ENCODE data around the gene SLC1A3. TPM values are rescaled to one million over a fixed set of nuclear protein-coding genes. Genes with fewer than 3 reads are reported as not detected.

The SLC1A3 gene
- total RNA-seq, 3 donors from 2014 or later (not counting 1 experiment from before 2014, with no cell fraction given), result 1.1 TPM; not detected in 2

- H3K27ac ChIP-seq (ENCODE audit: low read length), result no peak overlapping the region
- Mint-ChIP-seq H3K4me1 (peaks cover 9 to 12% of the 10 kb centered on the region in 2 donors), H3K9me3 (no peaks in the 10 kb centered on the region), H3K27ac (no peak overlapping the region), H3K36me3 (no peaks in the 10 kb centered on the region), H3K27me3 (ENCODE audit: low read depth in 2 of 2) (peaks cover 41 to 52% of the 10 kb centered on the region in 2 donors), H3K4me3 (no peak overlapping the region)
- intact Hi-C loops (cut with micrococcal nuclease), result no loop called here
- H3K4me1 ChIP-seq (ENCODE audit: control insufficient read depth, insufficient read depth, low read length), result no peaks in the 10 kb centered on the region
- H3K4me3 ChIP-seq (ENCODE audit: low read length), result no peak overlapping the region
- TF ChIP-seq CTCF (IDR thresholded peaks at IDR 0.05), result no peak
- H3K27me3 ChIP-seq (ENCODE audit: control insufficient read depth, insufficient read depth, low read length), result peaks cover 6% of the 10 kb centered on the region
- ATAC-seq (no peak), DNase-seq (no peak)
- no peaks in the 10 kb centered on the region for H3K36me3 ChIP-seq (ENCODE audit: control insufficient read depth, insufficient read depth, low read length)
- WGBS (ENCODE audit: insufficient coverage), result 86% methylated on average over 10 of the region's 10 CpGs
- no peaks in the 10 kb centered on the region for H3K9me3 ChIP-seq (ENCODE audit: control insufficient read depth, insufficient read depth, low read length)
Observed at GRCh38 chr5:36607838-36608783, 1.7 kb downstream of the SLC1A3 start.

DNA sequence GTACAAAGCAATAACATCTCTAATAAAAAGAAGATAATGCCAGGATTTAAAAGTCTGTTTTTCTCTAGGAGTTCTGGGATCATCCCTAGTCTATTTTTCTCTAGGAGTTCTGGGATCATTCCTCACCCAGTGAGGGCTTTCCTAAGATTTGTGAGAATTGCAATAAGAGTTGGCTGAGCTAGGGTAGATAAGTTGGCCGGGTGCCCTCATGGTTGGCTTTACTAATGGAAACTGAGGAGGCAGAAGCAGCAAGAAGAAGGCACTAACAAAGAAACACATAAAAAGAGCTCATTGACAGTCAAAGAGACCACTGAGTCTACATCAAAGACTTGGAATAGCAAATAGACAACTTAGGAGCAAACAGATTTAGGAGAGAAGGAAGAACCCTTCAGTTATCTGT is 4.2 kb downstream of the SLC1A3 start:
- H3K4me1 Mint-ChIP-seq, result peaks cover 9 to 12% of the 10 kb centered on the region in 2 donors
- no peak for TF ChIP-seq CTCF (IDR thresholded peaks at IDR 0.05)
- no peak for ATAC-seq
- no peak for DNase-seq
- intact Hi-C loops (cut with micrococcal nuclease), result no loop called here
- H3K4me3 ChIP-seq (ENCODE audit: low read length), result no peak overlapping the region
- no peak overlapping the region for H3K27ac ChIP-seq (ENCODE audit: low read length)
- no peaks in the 10 kb centered on the region for H3K4me1 ChIP-seq (ENCODE audit: control insufficient read depth, insufficient read depth, low read length)
- no peak overlapping the region for H3K27ac Mint-ChIP-seq
- H3K4me3 Mint-ChIP-seq, result no peak overlapping the region
- no peaks in the 10 kb centered on the region for H3K36me3 ChIP-seq (ENCODE audit: control insufficient read depth, insufficient read depth, low read length)
- no peaks in the 10 kb centered on the region for H3K36me3 Mint-ChIP-seq
- peaks cover 6% of the 10 kb centered on the region for H3K27me3 ChIP-seq (ENCODE audit: control insufficient read depth, insufficient read depth, low read length)
- H3K9me3 ChIP-seq (ENCODE audit: control insufficient read depth, insufficient read depth, low read length), result no peaks in the 10 kb centered on the region
- no peaks in the 10 kb centered on the region for H3K9me3 Mint-ChIP-seq
- WGBS (ENCODE audit: insufficient coverage), result 83% methylated on average over 1 of the region's 1 CpG
- peaks cover 36 to 41% of the 10 kb centered on the region in 2 donors for H3K27me3 Mint-ChIP-seq (ENCODE audit: low read depth in 2 of 2)

GRCh38 chr5:36611520-36612274 is 5.3 kb downstream of the SLC1A3 start:
- intact Hi-C loops (cut with micrococcal nuclease), result no loop called here
- Histone ChIP-seq H3K36me3 (ENCODE audit: control insufficient read depth, insufficient read depth, low read length) (no peaks in the 10 kb centered on the region), H3K4me1 (ENCODE audit: control insufficient read depth, insufficient read depth, low read length) (no peaks in the 10 kb centered on the region), H3K9me3 (ENCODE audit: control insufficient read depth, insufficient read depth, low read length) (no peaks in the 10 kb centered on the region), H3K27me3 (ENCODE audit: control insufficient read depth, insufficient read depth, low read length) (peaks cover 4% of the 10 kb centered on the region), H3K27ac (ENCODE audit: low read length) (no peak overlapping the region), H3K4me3 (ENCODE audit: low read length) (no peak overlapping the region)
- Mint-ChIP-seq H3K27me3 (ENCODE audit: low read depth in 2 of 2) (peaks cover 28 to 31% of the 10 kb centered on the region in 2 donors), H3K27ac (no peak overlapping the region), H3K9me3 (no peaks in the 10 kb centered on the region), H3K36me3 (no peaks in the 10 kb centered on the region), H3K4me1 (peaks cover 3 to 4% of the 10 kb centered on the region in 2 donors), H3K4me3 (no peak overlapping the region)
- ATAC-seq (peak in 1 of 3 donors; percentile 30), DNase-seq (no peak)
- TF ChIP-seq CTCF (IDR thresholded peaks at IDR 0.05), result no peak
- WGBS (ENCODE audit: insufficient coverage), result 96% methylated on average over 8 of the region's 9 CpGs

Data from natural killer cell (primary cell).